Fibroblast of mammary gland (primary cell): ENCODE results near the gene MYH9.
"Not testable (repeated sequence)": the region's sequence is repeated elsewhere in the genome, so short reads cannot be mapped to it uniquely, and the experiment has no call there.

Experiments
- DNase-seq: peaks from one replicate; pipeline ENCODE4 v3.0.0-alpha.2; 2010; ENCODE audit warnings: low read depth
- H3K4me3 ChIP-seq: 2 replicates; pipeline ENCODE4 v1.5.1; 2011; ENCODE audit warnings: low read depth, mild to moderate bottlenecking, low read length, moderate library complexity; ENCODE audit not compliant: control insufficient read depth
- TF ChIP-seq, protein P1 (sequence below): conservative IDR thresholded peaks from 2 replicates; pipeline ENCODE4 v1.5.1; 2011; ENCODE audit warnings: low read depth, low read length, inconsistent platforms; ENCODE audit not compliant: control insufficient read depth, insufficient read depth

Gene MYH9

DNA sequence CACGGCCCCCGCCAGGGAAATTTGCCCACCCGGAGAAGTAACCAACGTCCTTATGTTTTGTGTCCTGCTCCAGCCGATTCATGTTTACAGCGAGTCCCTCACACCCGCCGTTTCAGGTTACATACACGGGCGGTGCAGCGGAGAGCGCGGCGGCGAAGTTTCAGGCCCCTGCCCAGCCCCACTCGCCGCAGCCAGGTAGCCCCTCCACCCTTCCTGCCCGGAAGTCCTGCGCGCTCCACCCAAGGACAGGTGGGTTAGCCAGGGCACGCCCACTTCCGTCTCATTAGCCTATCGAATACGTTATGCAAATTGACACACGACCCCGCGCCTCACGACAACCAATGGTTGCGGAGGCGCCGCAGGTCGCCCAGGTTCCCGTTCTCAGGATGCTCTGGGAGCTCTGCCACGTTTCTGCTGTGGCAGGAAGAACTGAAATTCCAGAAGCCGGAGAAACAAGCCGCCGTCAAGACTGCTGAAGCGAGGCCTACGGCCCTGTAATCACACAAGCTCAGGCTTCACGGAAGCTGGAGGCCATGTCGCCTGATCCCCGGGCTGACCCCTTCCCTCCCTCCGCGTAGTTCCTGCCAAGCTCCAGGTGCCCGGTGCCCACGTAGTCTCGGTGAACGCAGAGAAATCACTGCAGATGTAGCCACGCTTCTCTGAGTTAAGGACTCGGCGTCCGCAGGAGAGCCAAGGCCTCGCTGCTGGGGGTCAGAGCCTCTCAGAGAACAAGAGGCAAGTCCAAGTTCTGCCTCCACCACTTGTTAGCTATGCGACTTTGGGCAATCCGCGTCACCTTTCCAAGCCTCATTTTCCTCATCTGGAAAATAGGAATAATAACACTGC, 22.4 kb upstream of the MYH9 start:
- TF ChIP-seq, protein P1, sequence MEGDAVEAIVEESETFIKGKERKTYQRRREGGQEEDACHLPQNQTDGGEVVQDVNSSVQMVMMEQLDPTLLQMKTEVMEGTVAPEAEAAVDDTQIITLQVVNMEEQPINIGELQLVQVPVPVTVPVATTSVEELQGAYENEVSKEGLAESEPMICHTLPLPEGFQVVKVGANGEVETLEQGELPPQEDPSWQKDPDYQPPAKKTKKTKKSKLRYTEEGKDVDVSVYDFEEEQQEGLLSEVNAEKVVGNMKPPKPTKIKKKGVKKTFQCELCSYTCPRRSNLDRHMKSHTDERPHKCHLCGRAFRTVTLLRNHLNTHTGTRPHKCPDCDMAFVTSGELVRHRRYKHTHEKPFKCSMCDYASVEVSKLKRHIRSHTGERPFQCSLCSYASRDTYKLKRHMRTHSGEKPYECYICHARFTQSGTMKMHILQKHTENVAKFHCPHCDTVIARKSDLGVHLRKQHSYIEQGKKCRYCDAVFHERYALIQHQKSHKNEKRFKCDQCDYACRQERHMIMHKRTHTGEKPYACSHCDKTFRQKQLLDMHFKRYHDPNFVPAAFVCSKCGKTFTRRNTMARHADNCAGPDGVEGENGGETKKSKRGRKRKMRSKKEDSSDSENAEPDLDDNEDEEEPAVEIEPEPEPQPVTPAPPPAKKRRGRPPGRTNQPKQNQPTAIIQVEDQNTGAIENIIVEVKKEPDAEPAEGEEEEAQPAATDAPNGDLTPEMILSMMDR: no peak
- H3K4me3 ChIP-seq: peak overlapping the region; percentile 6
- DNase-seq: no peak

- not testable (repeated sequence) for DNase-seq, H3K4me3 ChIP-seq
Observed at GRCh38 chr22:36409554-36409910, 21.8 kb upstream of the MYH9 start.

- no peak for DNase-seq
- no peak overlapping the region for H3K4me3 ChIP-seq
- TF ChIP-seq, protein P1: no peak
Observed at GRCh38 chr22:36409056-36409455, 21.3 kb upstream of the MYH9 start.

DNA sequence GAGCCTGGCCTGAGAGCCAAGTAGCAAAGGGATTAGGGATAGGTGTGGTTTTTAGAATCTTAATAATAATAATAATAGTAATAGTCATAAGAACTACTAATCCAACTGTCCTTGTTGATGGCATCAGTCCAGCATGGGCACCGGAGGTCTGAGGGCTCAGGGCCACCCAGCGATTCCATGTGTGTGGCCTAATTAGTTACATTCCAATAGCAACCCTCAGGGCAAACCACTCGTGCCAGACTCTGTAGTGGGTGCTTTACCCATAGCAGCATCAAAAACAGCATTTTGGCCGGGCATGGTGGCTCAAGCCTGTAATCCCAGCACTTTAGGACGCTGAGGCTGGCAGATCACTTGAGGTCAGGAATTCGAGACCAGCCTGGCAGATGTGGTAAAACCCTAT, 19.0 kb upstream of the MYH9 start:
- no peak overlapping the region for H3K4me3 ChIP-seq
- TF ChIP-seq, protein P1: no peak
- DNase-seq: no peak

- no peak overlapping the region for H3K4me3 ChIP-seq
- DNase-seq: no peak
- TF ChIP-seq, protein P1: no peak
Observed at GRCh38 chr22:36405671-36406538, 18.1 kb upstream of the MYH9 start.

GRCh38 chr22:36405221-36405661, 17.5 kb upstream of the MYH9 start:
- H3K4me3 ChIP-seq: no peak overlapping the region
- DNase-seq: no peak
- TF ChIP-seq, protein P1: no peak

DNA sequence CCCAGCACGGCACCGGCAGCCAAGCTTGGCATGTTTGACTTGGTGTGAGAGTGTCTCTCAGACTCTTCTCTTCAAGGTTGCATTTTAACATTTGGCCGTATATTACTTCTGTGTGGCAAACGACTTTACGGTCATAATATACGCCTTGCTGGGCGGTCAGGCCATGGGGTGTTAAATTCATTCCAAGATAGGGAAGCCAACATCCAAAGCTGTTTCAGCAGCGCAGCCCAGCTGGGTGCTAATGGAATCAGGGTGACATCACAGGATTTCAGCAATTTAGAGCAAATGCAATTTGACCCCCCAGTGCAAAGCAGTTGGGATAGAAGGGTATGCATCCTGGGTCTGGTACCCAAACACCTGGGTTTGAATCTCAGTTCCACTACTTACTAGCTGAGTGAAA, 16.7 kb upstream of the MYH9 start:
- no peak for DNase-seq
- TF ChIP-seq, protein P1: no peak
- H3K4me3 ChIP-seq: no peak overlapping the region
